ENCODE measurements around the gene HLA-DMB. TPM values are rescaled to one million over a fixed set of nuclear protein-coding genes. Genes with fewer than 3 reads are reported as not detected.
A peak's percentile ranks its signal among the peaks of the same experiment; 100 is the strongest.

The HLA-DMB gene
- total and polyA plus RNA-seq, 10 of the 15 experiments (the other 5 are each of a cell fraction or from before 2014, with no cell fraction given) = 114 to 173 (median 150) TPM

DNA sequence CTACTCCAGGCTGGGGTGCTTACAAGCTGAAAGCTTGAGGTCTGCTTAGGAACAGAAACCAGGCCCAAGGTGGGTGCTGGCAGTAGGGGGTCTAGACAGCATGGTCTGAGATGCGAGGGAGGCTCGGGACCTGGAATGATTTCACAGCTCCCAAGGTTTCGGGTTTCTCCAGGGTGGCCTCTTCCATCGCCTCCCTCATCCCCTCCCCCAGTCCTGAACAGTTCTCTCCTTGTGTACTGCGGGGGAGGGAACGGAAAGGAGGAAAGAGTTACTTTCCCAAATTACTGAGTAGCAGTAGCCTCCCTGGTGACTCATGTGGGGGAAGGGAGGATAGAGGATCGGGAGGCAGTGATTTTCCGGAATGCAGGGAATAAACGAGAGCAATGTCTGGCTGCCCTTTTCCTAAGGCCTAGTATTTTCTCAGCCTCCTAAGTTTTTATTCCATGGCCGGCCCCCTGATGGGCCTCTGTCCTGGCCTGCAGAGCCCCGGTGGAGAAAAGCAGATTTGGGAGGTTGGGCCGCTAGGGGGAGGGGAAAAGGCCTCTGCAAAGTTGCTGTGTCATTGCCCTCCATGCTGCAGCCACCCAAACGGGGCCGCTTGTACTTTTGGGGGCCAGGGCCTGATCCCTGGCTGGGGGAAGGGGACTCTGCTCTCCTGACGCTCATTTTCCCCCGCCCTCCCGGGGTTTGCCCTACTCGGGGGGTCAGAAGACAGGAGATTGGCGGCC, 29.0 kb upstream of the HLA-DMB start (continued):
- TF ChIP-seq YY1 (IDR thresholded peaks at IDR 0.05; ENCODE audit: low read depth, low read length) (peak; percentile 96), NR2F1 (conservative IDR thresholded peaks at IDR 0.05) (peak; percentile 50; the same call in 1 of the 2 replicates), SIX5 (IDR thresholded peaks at IDR 0.05; ENCODE audit: low read depth, low read length, severe bottlenecking) (no peak), MTA3 (IDR thresholded peaks at IDR 0.05; ENCODE audit: borderline replicate concordance, low read length) (no peak), CHD4 (IDR thresholded peaks at IDR 0.05) (no peak), DPF2 (IDR thresholded peaks at IDR 0.05) (no peak), ZNF24 (IDR thresholded peaks at IDR 0.05) (no peak), RBBP5 (conservative IDR thresholded peaks at IDR 0.05) (no peak), ZNF217 (IDR thresholded peaks at IDR 0.05) (no peak), NR2C2 (IDR thresholded peaks at IDR 0.05; ENCODE audit: borderline replicate concordance, control insufficient read depth, insufficient read length, low read depth) (no peak), MXI1 (IDR thresholded peaks at IDR 0.05; ENCODE audit: low read depth, low read length) (no peak), SUPT20H (IDR thresholded peaks at IDR 0.05; ENCODE audit: borderline replicate concordance, control insufficient read depth, low read depth, low read length) (no peak), SMAD5 (IDR thresholded peaks at IDR 0.05; ENCODE audit: low read depth) (peak; percentile 14; the same call in 1 of the 2 replicates), MYC (IDR thresholded peaks at IDR 0.05; ENCODE audit: insufficient read depth, insufficient read length, insufficient replicate concordance, low read length, severe bottlenecking) (no peak), RFX5 (IDR thresholded peaks at IDR 0.05; ENCODE audit: low read depth, low read length) (no peak), ZSCAN29 (IDR thresholded peaks at IDR 0.05) (no peak)
- TF ChIP-seq, protein P1, sequence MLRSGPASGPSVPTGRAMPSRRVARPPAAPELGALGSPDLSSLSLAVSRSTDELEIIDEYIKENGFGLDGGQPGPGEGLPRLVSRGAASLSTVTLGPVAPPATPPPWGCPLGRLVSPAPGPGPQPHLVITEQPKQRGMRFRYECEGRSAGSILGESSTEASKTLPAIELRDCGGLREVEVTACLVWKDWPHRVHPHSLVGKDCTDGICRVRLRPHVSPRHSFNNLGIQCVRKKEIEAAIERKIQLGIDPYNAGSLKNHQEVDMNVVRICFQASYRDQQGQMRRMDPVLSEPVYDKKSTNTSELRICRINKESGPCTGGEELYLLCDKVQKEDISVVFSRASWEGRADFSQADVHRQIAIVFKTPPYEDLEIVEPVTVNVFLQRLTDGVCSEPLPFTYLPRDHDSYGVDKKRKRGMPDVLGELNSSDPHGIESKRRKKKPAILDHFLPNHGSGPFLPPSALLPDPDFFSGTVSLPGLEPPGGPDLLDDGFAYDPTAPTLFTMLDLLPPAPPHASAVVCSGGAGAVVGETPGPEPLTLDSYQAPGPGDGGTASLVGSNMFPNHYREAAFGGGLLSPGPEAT (IDR thresholded peaks at IDR 0.05; ENCODE audit: low read depth) = 0 out of 2 replicates have a peak, but pooled peaks have one; percentile 74
- TF ChIP-seq, protein P2, sequence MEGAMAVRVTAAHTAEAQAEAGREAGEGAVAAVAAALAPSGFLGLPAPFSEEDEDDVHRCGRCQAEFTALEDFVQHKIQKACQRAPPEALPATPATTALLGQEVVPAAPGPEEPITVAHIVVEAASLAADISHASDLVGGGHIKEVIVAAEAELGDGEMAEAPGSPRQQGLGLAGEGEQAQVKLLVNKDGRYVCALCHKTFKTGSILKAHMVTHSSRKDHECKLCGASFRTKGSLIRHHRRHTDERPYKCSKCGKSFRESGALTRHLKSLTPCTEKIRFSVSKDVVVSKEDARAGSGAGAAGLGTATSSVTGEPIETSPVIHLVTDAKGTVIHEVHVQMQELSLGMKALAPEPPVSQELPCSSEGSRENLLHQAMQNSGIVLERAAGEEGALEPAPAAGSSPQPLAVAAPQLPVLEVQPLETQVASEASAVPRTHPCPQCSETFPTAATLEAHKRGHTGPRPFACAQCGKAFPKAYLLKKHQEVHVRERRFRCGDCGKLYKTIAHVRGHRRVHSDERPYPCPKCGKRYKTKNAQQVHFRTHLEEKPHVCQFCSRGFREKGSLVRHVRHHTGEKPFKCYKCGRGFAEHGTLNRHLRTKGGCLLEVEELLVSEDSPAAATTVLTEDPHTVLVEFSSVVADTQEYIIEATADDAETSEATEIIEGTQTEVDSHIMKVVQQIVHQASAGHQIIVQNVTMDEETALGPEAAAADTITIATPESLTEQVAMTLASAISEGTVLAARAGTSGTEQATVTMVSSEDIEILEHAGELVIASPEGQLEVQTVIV (IDR thresholded peaks at IDR 0.05; ENCODE audit: borderline replicate concordance, partially characterized antibody) = no peak
- TF ChIP-seq, protein P3, sequence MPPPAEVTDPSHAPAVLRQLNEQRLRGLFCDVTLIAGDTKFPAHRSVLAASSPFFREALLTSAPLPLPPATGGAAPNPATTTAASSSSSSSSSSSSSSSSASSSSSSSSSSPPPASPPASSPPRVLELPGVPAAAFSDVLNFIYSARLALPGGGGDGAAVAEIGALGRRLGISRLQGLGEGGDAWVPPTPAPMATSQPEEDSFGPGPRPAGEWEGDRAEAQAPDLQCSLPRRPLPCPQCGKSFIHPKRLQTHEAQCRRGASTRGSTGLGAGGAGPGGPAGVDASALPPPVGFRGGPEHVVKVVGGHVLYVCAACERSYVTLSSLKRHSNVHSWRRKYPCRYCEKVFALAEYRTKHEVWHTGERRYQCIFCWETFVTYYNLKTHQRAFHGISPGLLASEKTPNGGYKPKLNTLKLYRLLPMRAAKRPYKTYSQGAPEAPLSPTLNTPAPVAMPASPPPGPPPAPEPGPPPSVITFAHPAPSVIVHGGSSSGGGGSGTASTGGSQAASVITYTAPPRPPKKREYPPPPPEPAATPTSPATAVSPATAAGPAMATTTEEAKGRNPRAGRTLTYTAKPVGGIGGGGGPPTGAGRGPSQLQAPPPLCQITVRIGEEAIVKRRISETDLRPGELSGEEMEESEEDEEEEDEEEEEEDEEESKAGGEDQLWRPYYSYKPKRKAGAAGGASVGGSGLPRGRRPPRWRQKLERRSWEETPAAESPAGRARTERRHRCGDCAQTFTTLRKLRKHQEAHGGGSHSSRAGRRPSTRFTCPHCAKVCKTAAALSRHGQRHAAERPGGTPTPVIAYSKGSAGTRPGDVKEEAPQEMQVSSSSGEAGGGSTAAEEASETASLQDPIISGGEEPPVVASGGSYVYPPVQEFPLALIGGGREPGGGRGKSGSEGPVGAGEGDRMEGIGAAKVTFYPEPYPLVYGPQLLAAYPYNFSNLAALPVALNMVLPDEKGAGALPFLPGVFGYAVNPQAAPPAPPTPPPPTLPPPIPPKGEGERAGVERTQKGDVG (CRISPR knock-in tag; IDR thresholded peaks at IDR 0.05) = no peak
- TF ChIP-seq, protein P4, sequence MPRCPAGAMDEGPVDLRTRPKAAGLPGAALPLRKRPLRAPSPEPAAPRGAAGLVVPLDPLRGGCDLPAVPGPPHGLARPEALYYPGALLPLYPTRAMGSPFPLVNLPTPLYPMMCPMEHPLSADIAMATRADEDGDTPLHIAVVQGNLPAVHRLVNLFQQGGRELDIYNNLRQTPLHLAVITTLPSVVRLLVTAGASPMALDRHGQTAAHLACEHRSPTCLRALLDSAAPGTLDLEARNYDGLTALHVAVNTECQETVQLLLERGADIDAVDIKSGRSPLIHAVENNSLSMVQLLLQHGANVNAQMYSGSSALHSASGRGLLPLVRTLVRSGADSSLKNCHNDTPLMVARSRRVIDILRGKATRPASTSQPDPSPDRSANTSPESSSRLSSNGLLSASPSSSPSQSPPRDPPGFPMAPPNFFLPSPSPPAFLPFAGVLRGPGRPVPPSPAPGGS (IDR thresholded peaks at IDR 0.05; ENCODE audit: borderline replicate concordance, insufficient read depth, low read depth, low read length, poor library complexity, severe bottlenecking) = no peak
- TF ChIP-seq, protein P5, sequence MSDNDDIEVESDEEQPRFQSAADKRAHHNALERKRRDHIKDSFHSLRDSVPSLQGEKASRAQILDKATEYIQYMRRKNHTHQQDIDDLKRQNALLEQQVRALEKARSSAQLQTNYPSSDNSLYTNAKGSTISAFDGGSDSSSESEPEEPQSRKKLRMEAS (IDR thresholded peaks at IDR 0.05; ENCODE audit: low read depth, low read length) = no peak

Measured in GM12878 (cell line).